HG03108 (cell line): Measurements from ENCODE around the gene KCNIP4.

Source experiments
- ATAC-seq: cut with Tn5 transposase; IDR thresholded peaks from one replicate; pipeline ENCODE4 v1.9.1; 2021; ENCODE audit warnings: moderate library complexity; ENCODE audit not compliant: unreplicated experiment

Gene KCNIP4

DNA sequence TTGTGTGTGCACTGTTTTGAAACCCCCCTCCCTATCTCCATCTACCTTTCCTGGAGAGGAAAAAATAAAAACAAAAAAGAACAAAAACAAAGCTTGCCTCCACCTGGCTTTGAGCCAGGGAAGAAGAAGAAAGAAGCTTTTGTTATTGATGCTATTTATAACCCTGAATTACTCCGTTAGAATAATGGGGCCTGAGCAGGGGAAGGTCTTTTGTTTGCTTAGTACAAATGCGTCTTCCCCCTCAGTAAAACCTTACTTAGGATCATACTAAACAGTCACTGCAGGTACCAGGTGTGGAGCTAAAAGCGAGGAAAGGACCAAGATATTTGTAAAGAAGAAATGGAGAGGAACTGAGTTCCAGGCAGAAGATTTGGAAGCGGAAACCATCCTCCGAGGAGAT is 352.1 kb downstream of the KCNIP4 start:
- no peak for ATAC-seq

DNA sequence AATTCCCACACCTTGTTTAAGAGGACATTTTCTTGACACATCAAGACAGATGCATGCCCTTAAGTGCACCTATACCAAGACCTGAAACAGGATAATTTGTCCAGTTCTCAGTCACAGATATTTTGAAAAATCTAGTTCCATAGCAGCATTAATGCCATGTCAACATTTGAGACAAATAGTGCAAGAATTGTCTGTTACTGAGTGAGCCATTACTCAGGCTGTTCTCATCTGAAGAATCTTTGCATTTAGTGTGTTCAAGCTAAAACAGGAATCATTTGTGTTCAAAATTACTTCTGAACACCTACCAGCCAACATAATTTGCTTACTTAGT is 354.9 kb downstream of the KCNIP4 start:
- ATAC-seq = no peak

- ATAC-seq = no peak
Observed at GRCh38 chr4:21592970-21593670, 355.5 kb downstream of the KCNIP4 start.

DNA sequence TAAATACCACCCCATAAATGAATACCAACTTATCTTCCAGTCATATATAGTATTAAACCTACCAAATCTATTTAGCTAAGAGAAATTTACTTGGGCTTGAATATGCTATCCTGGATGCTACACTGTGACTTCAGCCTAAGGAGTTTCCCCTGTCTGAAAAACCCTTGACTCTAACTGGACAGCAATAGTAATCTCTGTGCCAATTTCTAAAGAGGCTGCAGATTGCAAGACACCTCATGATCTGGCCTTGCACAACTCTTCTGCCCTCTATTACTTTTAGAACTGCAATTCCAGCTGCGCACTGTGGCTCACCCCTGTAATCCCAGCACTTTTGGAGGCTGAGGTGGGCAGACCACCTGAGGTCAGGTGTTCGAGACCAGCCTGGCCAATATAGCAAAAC is 371.5 kb downstream of the KCNIP4 start:
- ATAC-seq = no peak

- no peak for ATAC-seq
Observed at GRCh38 chr4:21571100-21571499, 377.5 kb downstream of the KCNIP4 start.

- ATAC-seq = no peak
Observed at GRCh38 chr4:21569638-21570037, 378.9 kb downstream of the KCNIP4 start.

GRCh38 chr4:21555083-21555482 is 393.5 kb downstream of the KCNIP4 start:
- ATAC-seq = no peak

DNA sequence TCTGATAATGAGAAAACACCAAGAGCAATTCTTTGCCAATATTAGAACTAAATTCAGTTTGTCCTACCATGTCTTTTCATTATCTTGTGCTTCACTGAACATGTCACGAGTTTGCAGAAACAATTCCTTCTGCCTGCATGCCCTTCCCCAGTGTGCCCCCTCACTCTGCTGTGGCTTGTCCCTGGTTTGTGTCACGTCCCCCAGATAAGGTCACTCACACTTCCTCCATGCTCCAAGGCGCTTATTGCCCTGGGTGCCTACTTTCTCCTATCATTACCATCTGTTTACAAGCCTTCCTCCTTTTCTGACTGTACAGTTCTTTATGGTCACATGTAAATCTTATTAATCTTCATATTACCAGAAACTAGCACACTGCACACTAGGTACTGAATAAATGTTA is 394.1 kb downstream of the KCNIP4 start:
- no peak for ATAC-seq

GRCh38 chr4:21554066-21554465 is 394.5 kb downstream of the KCNIP4 start:
- no peak for ATAC-seq

DNA sequence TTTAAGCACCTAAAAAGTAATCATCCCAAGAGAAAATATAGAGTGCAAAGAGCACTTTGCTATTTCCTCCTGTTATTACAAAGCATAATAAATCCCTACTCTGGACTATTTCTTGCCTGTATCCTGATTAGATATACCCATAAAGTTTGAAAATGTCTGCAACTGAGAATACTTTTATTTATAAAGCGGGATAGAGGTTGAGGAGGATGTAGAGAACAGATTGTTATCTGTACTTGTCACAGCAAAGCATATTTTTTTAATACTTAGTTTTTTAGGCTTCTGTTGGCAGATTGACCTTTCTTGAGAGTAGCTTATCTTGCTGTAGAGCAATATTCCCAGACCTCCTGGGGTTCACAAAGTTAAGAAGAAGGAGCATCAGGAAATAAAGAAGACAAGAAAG is 396.1 kb downstream of the KCNIP4 start:
- ATAC-seq = no peak

GRCh38 chr4:21544955-21545354 is 403.6 kb downstream of the KCNIP4 start:
- no peak for ATAC-seq

DNA sequence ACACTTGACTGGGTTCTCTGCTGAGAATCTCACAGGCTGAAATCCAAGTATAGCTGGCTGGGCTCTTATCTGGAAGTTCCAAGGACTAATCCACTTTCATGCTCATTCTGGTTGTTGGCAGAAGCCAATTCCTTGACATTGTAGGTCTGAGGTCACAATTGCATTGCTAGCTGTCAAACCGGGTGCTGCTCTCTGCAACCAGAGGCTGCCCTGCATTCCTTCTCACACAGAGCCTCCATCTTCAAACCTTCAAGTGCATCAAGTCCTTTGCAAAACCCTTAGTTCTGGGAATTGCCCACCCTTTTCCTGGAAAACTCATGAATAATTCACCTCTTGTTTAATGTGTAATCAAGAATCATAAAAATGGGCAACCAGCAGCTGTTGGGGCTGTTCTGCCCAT is 404.2 kb downstream of the KCNIP4 start:
- ATAC-seq = no peak

- no peak for ATAC-seq
Observed at GRCh38 chr4:21543514-21543913, 405.1 kb downstream of the KCNIP4 start.

DNA sequence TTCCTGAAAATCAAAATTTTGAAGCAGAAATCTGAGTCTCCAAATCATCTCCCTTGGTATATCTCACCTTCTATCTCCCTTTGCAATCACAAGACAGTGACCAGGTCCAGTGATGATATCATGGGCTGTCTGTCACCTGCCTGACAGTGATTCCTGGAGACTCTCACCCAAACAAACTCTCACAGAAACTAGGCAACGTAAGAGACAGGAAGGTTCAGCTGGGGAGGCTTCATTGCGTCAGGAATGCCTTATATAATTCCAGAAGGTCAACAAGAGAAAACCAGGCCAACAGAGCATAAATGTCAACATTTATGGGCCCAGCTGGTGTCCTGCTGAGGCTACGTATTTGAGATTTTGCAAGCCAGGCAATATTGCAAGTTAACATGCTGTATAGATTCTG is 412.7 kb downstream of the KCNIP4 start:
- ATAC-seq = no peak

DNA sequence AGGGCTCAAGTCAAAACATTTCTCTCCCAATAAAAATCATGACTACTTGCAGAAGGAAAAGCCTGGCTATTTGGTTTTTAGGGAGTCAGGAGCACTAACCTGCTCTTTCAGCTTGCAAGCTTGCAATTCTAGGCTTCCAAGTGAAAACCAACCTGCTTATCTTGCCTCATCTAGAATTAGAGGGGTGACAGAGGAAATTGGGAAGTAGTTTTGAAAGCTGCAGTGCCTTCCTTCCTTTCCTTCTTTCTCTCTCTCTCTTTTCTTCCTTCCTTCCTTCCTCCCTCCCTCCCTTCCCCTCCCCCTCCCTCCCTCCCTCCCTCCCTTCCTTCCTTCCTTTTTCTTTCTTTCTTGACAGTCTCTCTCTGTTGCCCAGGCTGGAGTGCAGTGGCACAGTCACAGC is 417.5 kb downstream of the KCNIP4 start:
- no peak for ATAC-seq

- no peak for ATAC-seq
Observed at GRCh38 chr4:21529214-21529613, 419.4 kb downstream of the KCNIP4 start.

- no peak for ATAC-seq
Observed at GRCh38 chr4:21522296-21522695, 426.3 kb downstream of the KCNIP4 start.

DNA sequence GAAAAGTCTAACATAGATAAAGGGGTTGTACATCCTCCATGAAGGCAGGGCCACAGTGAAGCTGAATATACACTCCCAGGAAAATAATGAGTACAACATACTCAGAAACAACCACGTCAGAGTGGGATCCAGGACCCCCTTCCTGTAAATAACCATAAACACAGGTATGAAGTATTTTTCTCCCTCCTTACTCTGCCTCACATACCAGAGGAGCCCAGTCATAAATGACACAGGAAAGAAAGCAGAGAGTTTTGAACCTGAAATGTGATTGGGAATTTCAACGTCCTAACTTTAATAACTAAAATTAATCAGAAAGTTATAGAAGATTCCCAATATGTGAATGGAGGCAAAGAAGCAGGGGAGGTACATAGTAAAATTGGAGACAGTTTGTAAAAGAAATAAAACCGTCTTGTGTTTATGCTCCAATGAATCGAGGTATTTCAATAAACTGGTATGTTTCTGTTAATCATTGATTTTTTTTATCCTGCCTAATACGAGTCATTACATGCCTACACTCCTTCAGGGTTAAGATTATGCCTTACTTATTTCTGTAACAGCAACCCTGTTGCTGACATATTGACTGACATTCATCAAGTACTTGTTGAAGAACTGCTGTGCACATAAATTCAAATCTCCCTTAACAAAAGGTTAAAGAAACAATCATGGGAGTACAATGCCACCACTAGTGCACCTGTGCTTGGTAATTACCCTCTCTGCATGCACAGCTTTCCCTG is 431.3 kb downstream of the KCNIP4 start:
- ATAC-seq = no peak

DNA sequence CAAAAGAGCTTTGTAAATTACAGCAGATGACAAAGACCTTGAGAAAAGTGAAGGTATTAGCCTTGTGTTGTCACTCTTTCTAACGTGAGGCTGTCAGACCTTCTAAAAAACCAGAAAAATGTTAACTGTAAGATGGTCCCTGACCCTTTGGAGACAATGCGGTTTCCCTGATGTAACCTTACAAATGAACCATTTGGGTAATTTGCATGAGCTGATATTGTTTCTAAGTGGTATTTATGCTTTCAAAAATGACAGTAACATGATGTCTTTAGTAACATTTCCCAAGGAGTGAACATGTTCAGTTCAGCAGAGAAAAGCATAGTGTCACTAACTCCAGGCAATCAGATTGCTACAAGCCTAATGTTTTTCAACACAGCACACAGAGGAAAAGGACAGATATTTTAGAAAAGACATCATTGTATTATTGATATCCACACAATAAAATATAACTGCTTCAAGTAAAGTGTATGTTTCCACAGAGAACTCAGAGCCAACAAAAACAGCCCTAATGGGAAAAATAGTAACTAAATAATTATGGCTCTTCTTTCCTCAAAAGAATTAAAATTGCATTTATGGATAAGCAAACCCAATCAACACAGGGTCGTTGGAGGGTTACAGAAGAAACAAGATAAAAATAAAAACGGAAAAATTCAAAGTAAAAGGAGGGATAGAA is 434.4 kb downstream of the KCNIP4 start:
- no peak for ATAC-seq

- no peak for ATAC-seq
Observed at GRCh38 chr4:21512353-21512752, 436.2 kb downstream of the KCNIP4 start.

DNA sequence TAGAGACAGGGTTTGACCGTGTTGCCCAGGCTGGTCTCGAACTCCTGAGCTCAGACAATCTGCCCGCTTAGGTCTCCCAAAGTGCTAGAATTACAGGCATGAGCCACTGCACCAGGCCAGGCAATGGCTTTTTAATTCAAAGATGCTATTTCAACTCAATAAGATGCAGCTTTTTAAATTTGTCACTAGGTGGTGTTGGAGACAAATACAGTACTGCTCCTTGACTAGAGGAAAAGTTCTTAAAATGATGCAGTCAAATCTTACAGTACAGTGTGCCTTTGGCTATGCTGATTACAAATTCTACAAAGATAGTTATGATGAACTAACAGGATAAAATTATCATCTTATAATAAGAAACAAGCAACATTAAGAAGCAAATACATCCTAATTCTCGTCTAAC is 441.1 kb downstream of the KCNIP4 start:
- no peak for ATAC-seq

DNA sequence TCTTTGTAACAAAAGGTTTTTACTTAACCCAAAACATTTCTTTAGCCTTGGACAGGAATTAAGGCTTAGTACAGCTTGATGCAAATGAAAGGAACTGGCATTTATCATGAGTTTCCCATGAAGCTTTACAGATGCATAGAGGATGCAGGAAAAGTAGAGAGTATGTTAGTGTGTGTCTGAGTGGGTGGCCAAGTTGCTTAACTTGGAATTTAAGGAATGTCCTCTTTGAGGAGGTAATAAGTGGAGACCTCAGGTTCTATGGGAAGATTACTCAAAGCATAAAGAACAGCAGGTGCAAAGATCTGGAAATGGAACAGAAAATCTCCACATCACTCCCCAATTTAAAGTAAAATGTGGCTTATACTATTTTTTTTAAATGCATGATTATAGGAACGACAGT is 457.9 kb downstream of the KCNIP4 start:
- no peak for ATAC-seq
